Erythroblast (primary cell): Measurements from ENCODE around the gene CEBPB.

Experiments
- GATA1 ChIP-seq: IDR thresholded peaks from 2 replicates; pipeline ENCODE4 v1.6.1; 2011; ENCODE audit warnings: low read depth, mild to moderate bottlenecking, control low read depth, low read length, moderate library complexity
- POLR2A ChIP-seq: IDR thresholded peaks from 2 replicates; pipeline ENCODE4 v1.6.1; 2011; ENCODE audit warnings: mild to moderate bottlenecking, low read length

- TF ChIP-seq POLR2A (no peak), GATA1 (no peak)
These were observed 17.5 kb downstream of the CEBPB start for GRCh38 chr20:50208085-50208491.
